ENCODE measurements around the gene PANX1.

DNA sequence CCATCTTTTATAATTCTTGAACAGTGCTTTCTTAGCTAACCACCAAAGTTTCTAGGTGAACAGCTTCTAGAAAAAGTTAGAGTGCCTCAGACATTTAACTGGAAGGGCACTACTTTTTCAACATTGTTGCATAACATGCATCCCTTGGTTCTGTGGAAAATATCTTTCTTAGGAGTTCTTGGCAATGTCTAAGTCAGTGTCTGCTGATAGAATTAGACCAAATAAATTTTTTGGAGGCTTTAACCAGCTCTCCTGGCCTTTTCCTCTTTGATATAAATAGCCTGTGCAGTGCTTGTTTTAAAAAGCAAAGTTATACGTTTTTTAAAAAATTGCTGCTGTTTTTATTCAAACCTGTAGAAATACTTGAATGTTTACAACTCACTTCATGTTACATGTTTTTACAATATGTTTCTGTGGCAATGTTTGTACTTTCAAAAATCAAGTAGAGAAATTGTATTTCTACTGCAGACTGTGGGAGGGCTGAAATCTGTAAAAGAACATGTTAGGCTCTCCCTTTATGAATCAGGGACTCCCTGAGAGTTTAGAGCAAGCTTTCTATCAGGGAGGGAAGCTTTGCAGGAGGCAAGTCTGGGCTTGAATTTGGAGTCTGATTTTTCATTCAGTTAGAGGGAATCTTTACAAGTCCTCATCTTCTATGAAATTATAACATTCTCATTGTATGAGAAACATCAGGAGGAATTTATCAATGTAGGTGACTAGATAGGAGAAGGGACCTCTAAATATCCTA, 16.3 kb upstream of the PANX1 start:
- TF ChIP-seq CTCF (IDR thresholded peaks at IDR 0.05; ENCODE audit: insufficient read depth, low read depth, low read length) (no peak), EZH2 (IDR thresholded peaks at IDR 0.05; ENCODE audit: insufficient read depth, low read length) (no peak)

Measured in astrocyte (in vitro differentiated cells and primary cell).